GM19193 (cell line): ENCODE data around the gene MTFR2.

Source experiments
- POLR2A ChIP-seq: IDR thresholded peaks from 4 replicates; pipeline ENCODE4 v1.6.1; 2011; ENCODE audit not compliant: insufficient read depth, insufficient read length; ENCODE audit errors: extremely low read depth

The MTFR2 gene

GRCh38 chr6:136250686-136251008 is 536 bp upstream of the MTFR2 start:
- no peak for TF ChIP-seq POLR2A

- TF ChIP-seq POLR2A, result no peak
Observed at GRCh38 chr6:136249336-136249735, 775 bp downstream of the MTFR2 start.

GRCh38 chr6:136244061-136244616 is 6.0 kb downstream of the MTFR2 start:
- TF ChIP-seq POLR2A, result no peak

GRCh38 chr6:136236466-136237293 is 13.4 kb downstream of the MTFR2 start:
- TF ChIP-seq POLR2A, result no peak

- no peak for TF ChIP-seq POLR2A
Observed at GRCh38 chr6:136235233-136235564, 14.9 kb downstream of the MTFR2 start.

GRCh38 chr6:136232701-136233100 is 17.4 kb downstream of the MTFR2 start:
- TF ChIP-seq POLR2A, result no peak

GRCh38 chr6:136230219-136230853 is 19.8 kb downstream of the MTFR2 start:
- no peak for TF ChIP-seq POLR2A

GRCh38 chr6:136228814-136229213 is 21.3 kb downstream of the MTFR2 start:
- TF ChIP-seq POLR2A, result no peak

GRCh38 chr6:136226674-136227377 is 23.3 kb downstream of the MTFR2 start:
- TF ChIP-seq POLR2A, result no peak

- no peak for TF ChIP-seq POLR2A
Observed at GRCh38 chr6:136226027-136226673, 24.0 kb downstream of the MTFR2 start.

- no peak for TF ChIP-seq POLR2A
Observed at GRCh38 chr6:136225496-136225895, 24.6 kb downstream of the MTFR2 start.

- no peak for TF ChIP-seq POLR2A
Observed at GRCh38 chr6:136216503-136217401, 33.4 kb downstream of the MTFR2 start.

- TF ChIP-seq POLR2A, result no peak
Observed at GRCh38 chr6:136213853-136214252, 36.3 kb downstream of the MTFR2 start.

- TF ChIP-seq POLR2A, result no peak
Observed at GRCh38 chr6:136213012-136213539, 37.0 kb downstream of the MTFR2 start.
